Measurements from ENCODE around the gene EARS2. TPM values are rescaled to one million over a fixed set of nuclear protein-coding genes. Genes with fewer than 3 reads are reported as not detected.
"Not testable (repeated sequence)": the region's sequence is repeated elsewhere in the genome, so short reads cannot be mapped to it uniquely, and the experiment has no call there.

Gene EARS2
- total RNA-seq, 1 experiment from 2014 or later, result 50.1 TPM

DNA sequence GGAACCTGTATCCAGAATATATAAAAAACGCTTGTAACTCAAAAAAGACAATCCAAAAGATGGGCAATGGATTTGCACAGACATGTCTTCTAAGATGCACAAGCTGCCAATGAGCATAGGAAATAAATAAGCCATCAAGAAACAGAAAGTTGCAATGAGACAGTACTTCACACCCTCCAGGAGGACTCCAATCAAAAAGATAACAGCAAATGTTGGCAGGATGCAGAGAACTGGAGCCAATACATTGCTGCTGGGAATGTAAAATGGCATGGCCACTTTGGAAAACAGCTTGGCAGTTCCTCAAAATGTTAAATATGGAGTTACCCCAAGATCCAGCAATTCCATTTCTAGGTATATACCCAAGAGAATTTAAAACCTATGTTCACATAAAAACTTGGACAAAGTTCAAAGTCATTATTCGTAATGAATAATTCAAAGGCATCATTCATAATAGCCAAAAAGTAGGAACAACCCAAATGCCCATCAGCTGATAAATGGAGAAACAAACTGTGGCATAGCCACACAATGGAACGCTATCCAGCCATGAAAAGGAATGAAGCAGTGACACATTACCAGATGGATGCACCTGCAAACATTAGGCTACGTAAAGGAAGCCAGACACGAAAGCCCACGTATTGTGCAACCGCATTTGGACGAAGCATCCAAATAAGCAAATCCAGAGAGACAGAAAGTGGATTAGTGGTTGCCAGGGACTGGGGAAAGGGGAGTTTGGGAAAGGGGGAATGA, 72.5 kb downstream of the EARS2 start:
- no peak overlapping the region for H3K18ac ChIP-seq (ENCODE audit: insufficient read length, low read depth, low read length)
- no peak overlapping the region for H2AK5ac ChIP-seq (ENCODE audit: insufficient read length, low read length)
- no peak overlapping the region for H2BK20ac ChIP-seq (ENCODE audit: low read depth, low read length, poor library complexity, severe bottlenecking)
- no peak overlapping the region for H4K5ac ChIP-seq (ENCODE audit: insufficient read length, low read depth, low read length)
- no peak overlapping the region for H3T11ph ChIP-seq (ENCODE audit: low read length)
- H4K91ac ChIP-seq (ENCODE audit: insufficient read length, low read depth, low read length), result no peak overlapping the region
- H3K79me2 ChIP-seq (ENCODE audit: insufficient read depth, low read length), result no peaks in the 10 kb centered on the region
- no peak overlapping the region for H3K4ac ChIP-seq (ENCODE audit: low read depth, low read length)
- no peak overlapping the region for H4K8ac ChIP-seq (replicated peaks; ENCODE audit: insufficient read length, low read depth, low read length)
- H3K4me2 ChIP-seq (ENCODE audit: insufficient read depth, insufficient read length, low read length), result no peak overlapping the region
- Mint-ChIP-seq H3K9me3 (no peaks in the 10 kb centered on the region), H3K4me1 (no peaks in the 10 kb centered on the region), H3K27ac (no peak overlapping the region), H3K36me3 (ENCODE audit: insufficient read depth in 1 of 3, low read depth in 3 of 3) (peaks cover 65 to 94% (median 92%) of the 10 kb centered on the region in 3 experiments; a peak in 6 of 7 replicates), H3K4me3 (no peak overlapping the region), H3K27me3 (ENCODE audit: low read depth) (no peaks in the 10 kb centered on the region)
- TF ChIP-seq, protein P1, sequence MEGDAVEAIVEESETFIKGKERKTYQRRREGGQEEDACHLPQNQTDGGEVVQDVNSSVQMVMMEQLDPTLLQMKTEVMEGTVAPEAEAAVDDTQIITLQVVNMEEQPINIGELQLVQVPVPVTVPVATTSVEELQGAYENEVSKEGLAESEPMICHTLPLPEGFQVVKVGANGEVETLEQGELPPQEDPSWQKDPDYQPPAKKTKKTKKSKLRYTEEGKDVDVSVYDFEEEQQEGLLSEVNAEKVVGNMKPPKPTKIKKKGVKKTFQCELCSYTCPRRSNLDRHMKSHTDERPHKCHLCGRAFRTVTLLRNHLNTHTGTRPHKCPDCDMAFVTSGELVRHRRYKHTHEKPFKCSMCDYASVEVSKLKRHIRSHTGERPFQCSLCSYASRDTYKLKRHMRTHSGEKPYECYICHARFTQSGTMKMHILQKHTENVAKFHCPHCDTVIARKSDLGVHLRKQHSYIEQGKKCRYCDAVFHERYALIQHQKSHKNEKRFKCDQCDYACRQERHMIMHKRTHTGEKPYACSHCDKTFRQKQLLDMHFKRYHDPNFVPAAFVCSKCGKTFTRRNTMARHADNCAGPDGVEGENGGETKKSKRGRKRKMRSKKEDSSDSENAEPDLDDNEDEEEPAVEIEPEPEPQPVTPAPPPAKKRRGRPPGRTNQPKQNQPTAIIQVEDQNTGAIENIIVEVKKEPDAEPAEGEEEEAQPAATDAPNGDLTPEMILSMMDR (conservative IDR thresholded peaks at IDR 0.05), result no peak
- no peak overlapping the region for H2BK12ac ChIP-seq (ENCODE audit: insufficient read length, low read depth, low read length)
- no peak overlapping the region for H2BK120ac ChIP-seq (ENCODE audit: low read depth, low read length, poor library complexity, severe bottlenecking)
- no peaks in the 10 kb centered on the region for H4K20me1 ChIP-seq (ENCODE audit: control insufficient read depth, insufficient read depth, insufficient read length)
- no peaks in the 10 kb centered on the region for H3K27me3 ChIP-seq (ENCODE audit: insufficient read depth, low read length)
- H3K56ac ChIP-seq (ENCODE audit: insufficient read length, low read depth, low read length), result no peak overlapping the region
- no peaks in the 10 kb centered on the region for H3K4me1 ChIP-seq (ENCODE audit: insufficient read depth, low read length)
- no peak overlapping the region for H3K23ac ChIP-seq (ENCODE audit: insufficient read length, low read depth, low read length)
- WGBS (ENCODE audit: extremely low coverage, insufficient read length, low lambda C conversion rate), result no CpG with 5 or more reads among the region's 8 CpGs
- no peaks in the 10 kb centered on the region for H3K23me2 ChIP-seq (ENCODE audit: insufficient read length, low read depth, low read length, poor library complexity, severe bottlenecking)
- no peak overlapping the region for H3K14ac ChIP-seq (ENCODE audit: insufficient read depth, low read length)
- no peak overlapping the region for H3K27ac ChIP-seq (ENCODE audit: insufficient read length, low read depth, low read length)
- DNase-seq, result no peak
- H3K79me1 ChIP-seq (ENCODE audit: insufficient read depth, low read depth, low read length, poor library complexity, severe bottlenecking), result no peaks in the 10 kb centered on the region
- H2BK15ac ChIP-seq (ENCODE audit: low read depth, low read length), result no peak overlapping the region
- H3K9ac ChIP-seq (ENCODE audit: extremely low read depth, insufficient read length, low read length), result no peak overlapping the region
- no peaks in the 10 kb centered on the region for H3K9me3 ChIP-seq (ENCODE audit: control insufficient read depth, low read depth, low read length)
- H2AFZ ChIP-seq (ENCODE audit: low read length), result no peak overlapping the region
- no peak overlapping the region for H2BK5ac ChIP-seq (ENCODE audit: insufficient read length, low read length)

DNA sequence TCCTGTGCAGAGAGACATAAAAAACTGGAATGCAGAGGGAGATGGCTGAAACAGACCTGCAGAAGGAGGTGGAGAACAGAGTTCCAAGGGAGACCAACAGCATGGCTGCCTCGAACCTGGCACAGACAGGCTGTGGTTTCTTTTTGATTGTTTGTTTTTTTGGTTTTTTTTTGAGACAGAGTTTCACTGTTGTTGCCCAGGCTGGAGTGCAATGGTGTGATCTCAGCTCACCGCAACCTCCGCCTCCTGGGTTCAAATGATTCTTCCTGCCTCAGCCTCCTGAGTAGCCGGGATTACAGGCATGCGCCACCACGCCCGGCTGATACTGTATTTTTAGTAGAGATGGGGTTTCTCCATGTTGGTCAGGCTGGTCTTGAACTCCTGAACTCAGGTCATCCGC, 73.7 kb downstream of the EARS2 start:
- peak overlapping the region in 2 of 3 experiments; percentile 70 to 77; a peak in 2 of 7 replicates for H3K27ac Mint-ChIP-seq
- H2AFZ ChIP-seq (ENCODE audit: low read length); H3K9me3 Mint-ChIP-seq; H2BK5ac ChIP-seq (ENCODE audit: insufficient read length, low read length); H2BK20ac ChIP-seq (ENCODE audit: low read depth, low read length, poor library complexity, severe bottlenecking); H3K4me1 Mint-ChIP-seq; H3K27ac ChIP-seq (ENCODE audit: insufficient read length, low read depth, low read length); H3K14ac ChIP-seq (ENCODE audit: insufficient read depth, low read length); H3K27me3 Mint-ChIP-seq (ENCODE audit: low read depth); H4K91ac ChIP-seq (ENCODE audit: insufficient read length, low read depth, low read length); H3K23me2 ChIP-seq (ENCODE audit: insufficient read length, low read depth, low read length, poor library complexity, severe bottlenecking); H3K79me2 ChIP-seq (ENCODE audit: insufficient read depth, low read length); H3K4me3 Mint-ChIP-seq; H2BK12ac ChIP-seq (ENCODE audit: insufficient read length, low read depth, low read length); H3K18ac ChIP-seq (ENCODE audit: insufficient read length, low read depth, low read length); DNase-seq; H2BK15ac ChIP-seq (ENCODE audit: low read depth, low read length); H3K4me2 ChIP-seq (ENCODE audit: insufficient read depth, insufficient read length, low read length); H3T11ph ChIP-seq (ENCODE audit: low read length); H4K5ac ChIP-seq (ENCODE audit: insufficient read length, low read depth, low read length); H3K9ac ChIP-seq (ENCODE audit: extremely low read depth, insufficient read length, low read length); H3K4ac ChIP-seq (ENCODE audit: low read depth, low read length); H3K4me1 ChIP-seq (ENCODE audit: insufficient read depth, low read length); H2AK5ac ChIP-seq (ENCODE audit: insufficient read length, low read length); H4K8ac ChIP-seq (replicated peaks; ENCODE audit: insufficient read length, low read depth, low read length); H2BK120ac ChIP-seq (ENCODE audit: low read depth, low read length, poor library complexity, severe bottlenecking); H3K56ac ChIP-seq (ENCODE audit: insufficient read length, low read depth, low read length); H4K20me1 ChIP-seq (ENCODE audit: control insufficient read depth, insufficient read depth, insufficient read length); H3K79me1 ChIP-seq (ENCODE audit: insufficient read depth, low read depth, low read length, poor library complexity, severe bottlenecking); H3K27me3 ChIP-seq (ENCODE audit: insufficient read depth, low read length); H3K9me3 ChIP-seq (ENCODE audit: control insufficient read depth, low read depth, low read length); H3K23ac ChIP-seq (ENCODE audit: insufficient read length, low read depth, low read length): not testable (repeated sequence)
- H3K36me3 Mint-ChIP-seq (ENCODE audit: insufficient read depth in 1 of 3, low read depth in 3 of 3), result peaks cover 73 to 94% (median 93%) of the 10 kb centered on the region in 3 experiments; a peak in 6 of 7 replicates
- no CpG with 5 or more reads among the region's 8 CpGs for WGBS (ENCODE audit: extremely low coverage, insufficient read length, low lambda C conversion rate)

Data from H9 (cell line).